Mesodermal cell (in vitro differentiated cells): Measurements from ENCODE around the gene PIPOX.

Experiments used
- H3K27ac ChIP-seq: 2 replicates; pipeline ENCODE4 v1.7.0; 2013; ENCODE audit warnings: mild to moderate bottlenecking, low read depth, low read length, moderate library complexity; ENCODE audit not compliant: severe bottlenecking
- H3K36me3 ChIP-seq: 2 replicates; pipeline ENCODE4 v1.7.1; 2013; ENCODE audit warnings: mild to moderate bottlenecking, low read length, moderate library complexity; ENCODE audit not compliant: control insufficient read depth, insufficient read depth
- H3K4me1 ChIP-seq: one replicate; pipeline ENCODE4 v1.7.1; 2013; ENCODE audit warnings: mild to moderate bottlenecking, low read length; ENCODE audit not compliant: insufficient read depth, control insufficient read depth, poor library complexity, severe bottlenecking
- H3K4me3 ChIP-seq: 2 replicates; pipeline ENCODE4 v1.7.0; 2013; ENCODE audit warnings: low read length, control low read depth, mild to moderate bottlenecking; ENCODE audit not compliant: insufficient read depth, poor library complexity, severe bottlenecking; ENCODE audit errors: extremely low read depth
- H3K9me3 ChIP-seq: 2 replicates; pipeline ENCODE4 v1.7.1; 2013; ENCODE audit warnings: mild to moderate bottlenecking, low read length, moderate library complexity; ENCODE audit not compliant: control insufficient read depth
- WGBS, 2 experiments: methylation state at CpG; one replicate each; pipeline ENCODE4 v1.1.5; 2013; ENCODE audit warnings: missing lambda C conversion rate in 2 of 2; ENCODE audit not compliant: insufficient coverage in 2 of 2; 5-methylcytosine and 5-hydroxymethylcytosine counted together

PIPOX gene

DNA sequence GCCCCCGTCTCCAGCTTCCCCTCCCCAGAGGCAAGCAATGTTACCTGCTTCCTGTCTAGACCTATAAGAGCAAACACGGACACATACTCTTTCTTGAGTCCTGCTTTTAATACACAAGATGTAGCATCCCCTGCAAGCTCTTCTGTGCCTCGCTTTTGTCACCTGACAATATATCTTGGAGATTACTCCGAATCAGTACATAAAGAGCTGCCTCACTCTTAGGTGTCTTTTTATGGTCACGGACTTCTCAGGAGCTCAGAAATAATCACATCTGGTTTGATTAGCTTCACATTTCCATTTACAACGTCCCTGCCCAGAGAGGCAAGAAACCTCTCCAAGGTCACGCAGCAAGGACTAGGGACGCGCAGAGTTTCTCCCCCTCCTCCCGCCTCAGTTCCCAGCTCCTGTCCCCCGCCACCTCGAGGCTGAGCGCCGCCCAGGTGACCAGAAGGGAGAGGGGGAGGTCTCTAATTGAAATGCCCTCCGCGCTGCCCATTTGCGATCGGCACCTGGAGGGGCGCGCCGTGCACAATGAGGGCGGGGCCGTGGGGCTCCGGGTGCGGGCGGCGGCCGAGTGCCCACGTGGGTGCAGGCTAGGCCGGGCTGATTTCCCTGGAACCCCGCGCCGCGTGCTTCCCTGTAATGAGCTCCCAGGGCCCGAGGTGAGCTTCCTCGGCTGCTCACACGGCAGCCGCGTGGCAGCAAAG, 23.3 kb upstream of the PIPOX start:
- no peaks in the 10 kb centered on the region for H3K9me3 ChIP-seq

DNA sequence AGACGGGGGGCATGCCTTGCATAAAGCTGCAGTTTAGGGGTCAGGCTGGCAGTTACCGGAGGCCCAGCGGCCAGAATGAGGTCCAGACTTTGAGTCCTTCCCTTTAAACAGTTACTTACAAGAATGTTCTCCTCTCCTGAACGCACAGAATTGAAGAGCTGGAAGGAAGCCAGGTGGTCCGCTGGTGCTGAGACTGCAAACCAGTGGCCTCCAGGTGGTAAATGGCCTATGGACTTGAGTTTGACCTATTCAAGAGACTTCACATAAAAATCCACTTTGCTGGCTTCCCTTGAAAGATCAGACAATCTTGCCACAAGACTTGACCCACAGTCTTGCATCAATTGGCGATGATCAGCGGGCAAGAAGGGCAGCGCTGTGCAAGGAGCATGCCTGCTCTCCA, 22.4 kb upstream of the PIPOX start:
- peaks cover 12% of the 10 kb centered on the region for H3K4me1 ChIP-seq
- no peak overlapping the region for H3K4me3 ChIP-seq
- no peaks in the 10 kb centered on the region for H3K9me3 ChIP-seq
- no peak overlapping the region for H3K27ac ChIP-seq
- WGBS, 2 experiments: 91 to 92% methylated on average over 6 to 7 of the region's 8 CpGs
- no peaks in the 10 kb centered on the region for H3K36me3 ChIP-seq

More for the DNA sequence above, 23.3 kb upstream of the PIPOX start:
- H3K4me3 ChIP-seq: no peak overlapping the region
- no peak overlapping the region for H3K27ac ChIP-seq
- 48 to 57% methylated on average over 19 to 32 of the region's 39 CpGs for WGBS, 2 experiments
- H3K36me3 ChIP-seq: no peaks in the 10 kb centered on the region
- peaks cover 12% of the 10 kb centered on the region for H3K4me1 ChIP-seq

DNA sequence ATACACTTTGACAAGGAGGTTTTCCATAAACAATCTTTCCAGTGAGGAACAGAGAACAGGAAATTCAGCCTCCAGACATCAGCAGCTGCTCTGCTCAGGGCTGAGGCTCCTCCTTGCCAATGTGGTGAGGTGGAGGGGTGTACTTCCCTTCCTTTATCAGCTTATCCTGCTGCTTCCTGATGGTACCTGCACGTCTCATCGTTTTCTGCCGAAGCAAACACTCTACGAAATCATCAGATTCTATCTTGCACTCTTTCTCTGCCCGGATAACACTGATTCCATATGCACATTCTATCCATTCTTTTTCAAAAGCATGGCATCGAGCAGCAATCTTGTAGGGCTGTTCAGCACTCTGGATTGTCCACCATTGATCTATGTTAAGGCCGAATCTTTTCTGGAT, 21.7 kb upstream of the PIPOX start:
- 87 to 91% methylated on average over 7 of the region's 7 CpGs for WGBS, 2 experiments
- Histone ChIP-seq H3K27ac (no peak overlapping the region), H3K4me3 (no peak overlapping the region), H3K4me1 (peaks cover 12% of the 10 kb centered on the region), H3K36me3 (no peaks in the 10 kb centered on the region), H3K9me3 (no peaks in the 10 kb centered on the region)

DNA sequence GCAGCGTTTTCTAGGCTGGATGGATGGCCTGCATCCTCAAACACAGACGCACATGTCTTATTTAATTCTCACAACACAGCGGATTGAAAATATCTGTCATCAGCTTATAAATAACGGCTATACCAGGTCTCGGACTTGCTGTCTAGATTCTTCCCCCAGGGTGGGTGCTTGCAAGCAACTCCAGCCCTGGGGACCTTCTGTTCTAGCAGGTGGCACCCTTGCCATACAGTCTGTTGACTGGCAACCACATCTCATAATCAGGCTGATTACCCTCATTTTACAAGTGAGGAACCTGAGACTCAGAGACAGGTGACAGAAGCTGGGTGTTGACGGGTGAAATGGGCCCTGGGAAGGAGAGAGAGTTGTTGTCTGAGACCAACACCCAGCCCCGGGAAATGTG, 20.9 kb upstream of the PIPOX start:
- WGBS, 2 experiments: 95 to 97% methylated on average over 5 of the region's 7 CpGs
- no peak overlapping the region for H3K4me3 ChIP-seq
- H3K27ac ChIP-seq: no peak overlapping the region
- peaks cover 12% of the 10 kb centered on the region for H3K4me1 ChIP-seq
- no peaks in the 10 kb centered on the region for H3K9me3 ChIP-seq
- no peaks in the 10 kb centered on the region for H3K36me3 ChIP-seq

DNA sequence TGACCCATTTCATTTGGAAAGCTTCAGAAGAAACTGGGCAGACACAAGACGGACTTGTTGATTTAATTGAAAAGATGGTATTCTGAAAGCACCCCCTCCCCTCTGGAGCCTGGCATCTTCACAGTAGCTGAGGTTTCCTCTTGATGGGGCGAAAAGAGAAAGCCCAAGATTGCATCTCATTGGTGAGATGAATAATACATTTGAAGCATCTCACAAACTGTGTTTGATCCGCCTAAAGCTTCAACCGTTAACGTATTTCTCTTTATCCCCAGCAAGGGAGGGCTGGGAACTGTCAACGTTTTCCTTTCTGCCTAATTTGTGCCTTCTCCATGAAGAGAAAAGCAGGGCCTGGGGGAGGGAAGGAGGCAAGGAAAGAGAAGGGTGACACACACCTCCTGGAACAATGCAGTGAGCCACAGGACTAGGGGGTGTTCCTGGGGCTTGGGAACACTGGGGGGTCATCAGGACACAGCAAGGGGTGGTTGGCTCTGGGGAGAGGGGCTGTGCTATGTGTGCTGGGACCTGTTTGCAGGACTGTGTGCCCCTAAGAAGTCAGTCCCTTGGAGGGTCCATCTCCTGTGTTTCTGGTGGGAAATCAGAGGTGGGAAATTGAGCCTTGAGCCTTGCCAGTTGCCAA, 18.5 kb upstream of the PIPOX start:
- H3K27ac ChIP-seq: no peak overlapping the region
- 50% methylated on average over 1 of the region's 6 CpGs; no CpG with 5 or more reads in 1 of the 2 experiments for WGBS, 2 experiments

DNA sequence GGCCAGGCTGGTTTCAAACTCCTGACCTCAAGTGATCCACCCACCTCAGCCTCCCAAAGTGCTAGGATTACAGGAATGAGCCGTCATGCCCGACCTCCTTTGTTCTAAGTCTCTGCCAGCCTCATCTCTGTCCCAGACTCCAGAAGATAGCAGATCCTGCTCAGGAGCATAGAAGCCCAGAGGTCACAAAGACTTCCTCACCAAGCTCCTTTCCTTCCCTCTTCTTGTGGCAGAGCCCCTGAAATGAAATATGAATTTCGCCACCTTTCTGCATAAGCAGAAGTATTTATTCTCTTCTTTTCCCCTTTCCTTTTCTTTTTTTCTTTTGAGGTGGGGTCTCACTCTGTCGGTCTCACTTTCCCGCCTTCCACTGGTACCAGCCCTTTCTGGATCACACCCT, 11.5 kb upstream of the PIPOX start:
- H3K36me3 ChIP-seq: no peaks in the 10 kb centered on the region
- WGBS, 2 experiments: 72 to 85% methylated on average over 3 to 5 of the region's 5 CpGs
- H3K9me3 ChIP-seq: no peaks in the 10 kb centered on the region
- no peak overlapping the region for H3K27ac ChIP-seq
- H3K4me3 ChIP-seq: no peak overlapping the region
- peaks cover 12% of the 10 kb centered on the region for H3K4me1 ChIP-seq

More for the DNA sequence above, 18.5 kb upstream of the PIPOX start:
- Histone ChIP-seq H3K9me3 (no peaks in the 10 kb centered on the region), H3K36me3 (no peaks in the 10 kb centered on the region), H3K4me1 (peaks cover 5% of the 10 kb centered on the region), H3K4me3 (no peak overlapping the region)

DNA sequence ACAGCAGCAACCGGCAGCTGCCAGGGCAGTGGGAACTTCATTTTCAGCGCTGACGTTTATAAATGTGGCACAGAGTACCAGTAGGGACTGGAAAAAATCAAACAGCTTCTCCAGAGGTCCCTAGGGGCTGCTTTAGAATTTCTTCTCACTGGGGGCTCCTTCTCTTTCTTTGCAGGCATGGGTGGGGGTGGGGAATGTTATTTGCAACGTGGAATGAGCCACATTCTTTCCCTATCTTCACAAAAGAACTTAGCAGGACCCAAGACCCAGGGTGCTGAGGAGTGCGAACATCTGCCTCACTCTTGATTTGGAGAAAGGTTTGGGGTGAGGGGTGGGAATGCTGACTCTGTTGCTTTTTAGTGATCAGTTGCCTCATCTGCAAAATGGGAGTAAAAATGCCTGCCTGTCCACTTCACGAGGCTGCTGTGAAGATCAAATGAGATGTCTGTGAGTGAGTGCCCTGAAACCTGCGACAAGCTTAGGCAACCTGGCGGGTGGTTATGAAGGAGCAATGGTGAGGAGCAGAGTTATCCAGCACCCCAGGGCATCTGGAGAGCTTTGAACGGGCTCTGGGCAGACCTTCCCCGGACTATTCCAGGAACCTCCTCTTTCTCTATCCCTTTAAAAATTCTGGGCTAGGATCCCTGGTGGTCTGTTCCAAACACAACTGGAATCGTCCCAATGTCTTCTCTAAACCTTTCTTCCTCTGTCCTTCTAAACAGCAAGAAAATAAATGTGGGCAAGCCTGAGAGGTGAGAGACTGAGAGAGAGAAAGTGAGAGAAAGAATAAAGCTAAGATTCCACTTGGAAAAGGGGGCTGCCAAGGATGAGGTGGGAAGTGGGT, 10.7 kb upstream of the PIPOX start:
- Histone ChIP-seq H3K27ac (no peak overlapping the region), H3K36me3 (no peaks in the 10 kb centered on the region), H3K4me3 (no peak overlapping the region), H3K4me1 (peaks cover 12% of the 10 kb centered on the region), H3K9me3 (no peaks in the 10 kb centered on the region)
- 26 to 31% methylated on average over 8 to 9 of the region's 11 CpGs for WGBS, 2 experiments

DNA sequence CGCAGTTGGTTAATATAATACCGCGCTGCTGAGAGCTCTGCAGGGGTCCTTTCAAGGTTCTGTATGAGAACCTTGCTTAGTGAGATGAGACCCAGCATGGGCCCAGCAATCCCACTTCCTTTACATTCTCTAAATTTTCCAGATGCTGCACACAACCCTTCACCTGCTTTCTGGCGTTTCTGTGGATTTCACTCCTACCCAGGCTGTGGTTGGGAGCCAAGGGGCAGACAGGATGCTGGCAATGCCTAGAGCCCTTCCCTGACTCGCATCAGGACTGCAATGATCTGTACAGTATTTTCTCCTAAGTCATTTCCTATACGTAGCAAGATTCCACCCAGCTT, 10.1 kb upstream of the PIPOX start:
- no peak overlapping the region for H3K4me3 ChIP-seq
- H3K36me3 ChIP-seq: no peaks in the 10 kb centered on the region
- H3K9me3 ChIP-seq: no peaks in the 10 kb centered on the region
- peaks cover 12% of the 10 kb centered on the region for H3K4me1 ChIP-seq
- no peak overlapping the region for H3K27ac ChIP-seq
- 19 to 23% methylated on average over 3 of the region's 6 CpGs for WGBS, 2 experiments

DNA sequence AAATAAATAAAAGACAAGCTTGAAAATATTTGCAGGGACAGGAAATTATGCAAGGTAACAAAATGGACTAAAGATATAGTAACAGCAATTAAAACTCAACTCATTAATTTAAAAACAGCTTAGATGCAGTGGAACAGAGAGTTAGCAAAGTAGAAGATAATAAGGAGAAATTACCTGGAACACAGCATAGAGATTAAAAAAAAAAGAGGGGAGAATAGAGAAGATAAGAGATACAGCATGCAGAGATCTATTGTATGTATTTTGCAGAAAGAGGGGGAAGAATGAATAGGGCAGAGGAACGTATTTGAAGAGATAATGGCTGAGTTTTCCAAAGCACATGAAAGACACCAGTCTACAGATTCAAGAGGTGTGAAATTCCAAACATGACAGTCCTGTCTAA, 8.4 kb upstream of the PIPOX start:
- Histone ChIP-seq H3K36me3 (no peaks in the 10 kb centered on the region), H3K4me1 (peaks cover 27% of the 10 kb centered on the region), H3K9me3 (no peaks in the 10 kb centered on the region), H3K27ac (no peak overlapping the region), H3K4me3 (no peak overlapping the region)
- 56 to 57% methylated on average over 1 of the region's 1 CpG for WGBS, 2 experiments

DNA sequence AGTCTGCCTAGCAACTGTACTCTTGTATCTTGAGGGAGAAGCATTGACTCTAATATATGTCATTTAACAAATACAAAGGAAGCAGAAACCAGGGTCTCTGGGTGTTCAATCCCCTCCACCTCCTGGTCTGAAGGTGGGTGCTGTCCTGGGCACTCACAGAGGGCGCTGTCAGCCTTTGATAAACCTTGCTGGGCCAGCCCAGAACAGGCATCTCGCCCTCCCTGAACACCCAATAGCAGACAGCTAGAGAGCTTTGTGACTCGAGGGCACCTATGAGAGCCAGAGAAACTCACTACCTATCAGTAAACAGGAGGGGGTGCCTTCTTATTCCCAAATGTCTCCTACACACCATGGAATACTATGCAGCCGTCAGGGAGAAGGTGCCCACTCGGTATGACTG, 6.4 kb upstream of the PIPOX start:
- Histone ChIP-seq H3K4me1 (peaks cover 32% of the 10 kb centered on the region), H3K4me3 (no peak overlapping the region), H3K9me3 (no peaks in the 10 kb centered on the region), H3K27ac (no peak overlapping the region), H3K36me3 (no peaks in the 10 kb centered on the region)
- WGBS, 2 experiments: 69 to 82% methylated on average over 2 to 4 of the region's 5 CpGs

DNA sequence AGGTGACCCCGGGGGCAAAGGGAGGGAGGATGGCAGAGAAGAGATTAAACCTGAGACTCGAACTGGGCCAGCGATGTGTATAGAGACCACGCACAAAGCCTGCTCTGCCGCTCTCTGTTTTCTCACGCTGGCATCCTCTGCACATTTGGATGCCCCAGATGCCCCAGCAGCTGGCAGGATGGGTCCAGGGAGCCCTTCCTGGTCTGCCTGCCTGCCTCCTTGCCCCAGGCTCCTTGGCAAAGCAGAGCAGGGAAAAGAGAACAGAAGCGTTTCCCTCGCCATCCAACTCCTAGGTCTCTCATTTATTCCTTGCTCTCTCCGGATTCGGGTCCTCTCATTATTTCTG, 5.2 kb upstream of the PIPOX start:
- Histone ChIP-seq H3K9me3 (no peaks in the 10 kb centered on the region), H3K27ac (no peak overlapping the region), H3K4me1 (peaks cover 25% of the 10 kb centered on the region), H3K36me3 (no peaks in the 10 kb centered on the region), H3K4me3 (no peak overlapping the region)
- 84 to 91% methylated on average over 9 to 10 of the region's 10 CpGs for WGBS, 2 experiments
